K562 (cell line): ENCODE measurements around the gene SEZ6L. TPM values are rescaled to one million over a fixed set of nuclear protein-coding genes. Genes with fewer than 3 reads are reported as not detected.

Source experiments
- IRF2 ChIP-seq: sonication (generic); formaldehyde crosslinking; IDR thresholded peaks from 2 replicates; pipeline ENCODE4 v1.8.1; 2022; ENCODE audit warnings: mild to moderate bottlenecking, missing genetic modification reagents
- NFIC ChIP-seq: fragments of 450-650 bp; IDR thresholded peaks from 2 replicates; pipeline ENCODE4 v1.6.1; 2017; ENCODE audit warnings: mild to moderate bottlenecking, inconsistent platforms
- RAD51 ChIP-seq: fragments of 450-650 bp; IDR thresholded peaks from 2 replicates; pipeline ENCODE4 v1.7.1; 2016; ENCODE audit warnings: low read depth, mild to moderate bottlenecking, borderline replicate concordance
- STAG1 ChIP-seq: sonication (generic); formaldehyde crosslinking; IDR thresholded peaks from 2 replicates; pipeline ENCODE4 v1.5.0; 2020; ENCODE audit warnings: missing genetic modification reagents, borderline replicate concordance
- TFE3 ChIP-seq: fragments of 450-650 bp; formaldehyde crosslinking; IDR thresholded peaks from 2 replicates; pipeline ENCODE4 v1.4.0; 2020; ENCODE audit warnings: mild to moderate bottlenecking, mixed read lengths
- ZNF280A ChIP-seq: fragments of 450-650 bp; IDR thresholded peaks from 2 replicates; pipeline ENCODE4 v1.6.1; 2018; ENCODE audit warnings: mild to moderate bottlenecking, low read depth; ENCODE audit not compliant: partially characterized antibody
- ZNF318 ChIP-seq, 2 experiments: fragments of 450-650 bp; IDR thresholded peaks; 2 replicates each; pipeline ENCODE4 v1.6.1; 2016; ENCODE audit warnings: mild to moderate bottlenecking in 2 of 2, borderline replicate concordance in 1 of 2, low read depth in 1 of 2, moderate library complexity in 1 of 2
- polyA plus RNA-seq, 8 experiments: library from polyadenylated mRNA; depleted of rRNA in 4 of 8; stranded (reverse) in 5 of 8; unstranded in 3 of 8; fragments of >200 nt; fragmentation: Nextera tagmentation in 2 of 8; fragmentation: Illumina TruSeq in 1 of 8; extraction: Ambion mirVana in 2 of 8; extraction: Trizol in 1 of 8; gene quantifications; 2 replicates each; pipeline versions ENCODE4 v1.2.1 to v1.2.3, GENCODE V29; 2011 to 2014; ENCODE audit warnings: inconsistent platforms in 1 of 8, missing spikeins in 1 of 8
- total RNA-seq, 7 experiments: library from RNA; depleted of rRNA in 6 of 7; stranded (reverse); fragments of >200 nt in 6 of 7; fragmentation: Illumina TruSeq in 2 of 7; extraction: Trizol in 2 of 7; gene quantifications; 2 replicates each; pipeline versions ENCODE4 v1.2.1 to v1.2.3, GENCODE V29; 2011 to 2021; ENCODE audit warnings: low replicate concordance in 1 of 7

Gene SEZ6L
- total and polyA plus RNA-seq, 9 of the 15 experiments (the other 6 are each of a cell fraction or from before 2014, with no cell fraction given): not detected

GRCh38 chr22:26401726-26402125, 232.5 kb downstream of the SEZ6L start (continued):
- TF ChIP-seq TFE3 (CRISPR knock-in tag) (peak; percentile 90), ZNF280A (no peak), STAG1 (no peak), IRF2 (CRISPR knock-in tag) (no peak), RAD51 (peak; percentile 94), NFIC (no peak), ZNF318 (IDR thresholded peaks at IDR 0.05; ENCODE audit: borderline replicate concordance in 1 of 2, low read depth in 1 of 2) (no peak)
